ENCODE measurements around the gene FBXO24.
"Not testable (repeated sequence)": the region's sequence is repeated elsewhere in the genome, so short reads cannot be mapped to it uniquely, and the experiment has no call there.

FBXO24 gene

DNA sequence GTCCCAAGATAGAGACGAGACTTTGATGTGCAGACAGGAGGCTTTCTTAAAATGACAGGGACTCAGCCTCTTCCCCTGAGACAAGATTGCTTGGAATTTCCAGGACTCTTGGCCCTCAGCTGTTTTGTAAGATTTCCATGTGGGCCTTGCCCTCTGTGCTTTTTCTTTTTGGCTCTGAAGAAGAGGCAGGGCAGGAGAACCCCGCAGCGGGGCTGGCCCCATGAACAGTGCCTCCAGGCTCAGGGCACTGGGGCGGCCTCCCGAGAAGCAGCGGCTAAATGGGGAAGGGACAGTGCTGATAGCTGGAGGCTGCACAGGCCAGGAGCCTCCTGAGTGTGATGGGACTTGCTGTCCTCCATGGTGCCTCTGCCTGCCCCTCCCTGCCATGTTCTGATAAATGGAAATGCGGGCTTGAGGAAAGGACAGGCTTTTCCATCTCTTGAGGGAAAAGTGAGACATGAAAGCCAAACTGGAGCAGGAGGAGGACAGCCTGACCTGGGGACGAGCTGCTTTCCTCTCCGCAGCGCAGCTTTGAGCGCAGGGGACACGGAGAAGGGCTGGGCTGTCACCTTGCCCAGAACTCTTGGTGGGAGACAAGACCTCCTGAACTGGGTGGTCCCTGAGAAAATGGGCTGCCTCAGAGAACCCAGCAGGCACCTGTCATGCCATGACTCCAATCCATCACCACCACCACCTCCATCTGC lies 24.5 kb upstream of the FBXO24 start:
- TF ChIP-seq, protein P1, sequence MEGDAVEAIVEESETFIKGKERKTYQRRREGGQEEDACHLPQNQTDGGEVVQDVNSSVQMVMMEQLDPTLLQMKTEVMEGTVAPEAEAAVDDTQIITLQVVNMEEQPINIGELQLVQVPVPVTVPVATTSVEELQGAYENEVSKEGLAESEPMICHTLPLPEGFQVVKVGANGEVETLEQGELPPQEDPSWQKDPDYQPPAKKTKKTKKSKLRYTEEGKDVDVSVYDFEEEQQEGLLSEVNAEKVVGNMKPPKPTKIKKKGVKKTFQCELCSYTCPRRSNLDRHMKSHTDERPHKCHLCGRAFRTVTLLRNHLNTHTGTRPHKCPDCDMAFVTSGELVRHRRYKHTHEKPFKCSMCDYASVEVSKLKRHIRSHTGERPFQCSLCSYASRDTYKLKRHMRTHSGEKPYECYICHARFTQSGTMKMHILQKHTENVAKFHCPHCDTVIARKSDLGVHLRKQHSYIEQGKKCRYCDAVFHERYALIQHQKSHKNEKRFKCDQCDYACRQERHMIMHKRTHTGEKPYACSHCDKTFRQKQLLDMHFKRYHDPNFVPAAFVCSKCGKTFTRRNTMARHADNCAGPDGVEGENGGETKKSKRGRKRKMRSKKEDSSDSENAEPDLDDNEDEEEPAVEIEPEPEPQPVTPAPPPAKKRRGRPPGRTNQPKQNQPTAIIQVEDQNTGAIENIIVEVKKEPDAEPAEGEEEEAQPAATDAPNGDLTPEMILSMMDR (IDR thresholded peaks at IDR 0.05; ENCODE audit: low read depth, low read length), result no peak
- no peak for DNase-seq (ENCODE audit: low read depth in 2 of 2)
- no peak overlapping the region for H3K4me3 ChIP-seq (replicated peaks in 1 of 2; ENCODE audit: low read depth in 2 of 2, low read length in 2 of 2)

DNA sequence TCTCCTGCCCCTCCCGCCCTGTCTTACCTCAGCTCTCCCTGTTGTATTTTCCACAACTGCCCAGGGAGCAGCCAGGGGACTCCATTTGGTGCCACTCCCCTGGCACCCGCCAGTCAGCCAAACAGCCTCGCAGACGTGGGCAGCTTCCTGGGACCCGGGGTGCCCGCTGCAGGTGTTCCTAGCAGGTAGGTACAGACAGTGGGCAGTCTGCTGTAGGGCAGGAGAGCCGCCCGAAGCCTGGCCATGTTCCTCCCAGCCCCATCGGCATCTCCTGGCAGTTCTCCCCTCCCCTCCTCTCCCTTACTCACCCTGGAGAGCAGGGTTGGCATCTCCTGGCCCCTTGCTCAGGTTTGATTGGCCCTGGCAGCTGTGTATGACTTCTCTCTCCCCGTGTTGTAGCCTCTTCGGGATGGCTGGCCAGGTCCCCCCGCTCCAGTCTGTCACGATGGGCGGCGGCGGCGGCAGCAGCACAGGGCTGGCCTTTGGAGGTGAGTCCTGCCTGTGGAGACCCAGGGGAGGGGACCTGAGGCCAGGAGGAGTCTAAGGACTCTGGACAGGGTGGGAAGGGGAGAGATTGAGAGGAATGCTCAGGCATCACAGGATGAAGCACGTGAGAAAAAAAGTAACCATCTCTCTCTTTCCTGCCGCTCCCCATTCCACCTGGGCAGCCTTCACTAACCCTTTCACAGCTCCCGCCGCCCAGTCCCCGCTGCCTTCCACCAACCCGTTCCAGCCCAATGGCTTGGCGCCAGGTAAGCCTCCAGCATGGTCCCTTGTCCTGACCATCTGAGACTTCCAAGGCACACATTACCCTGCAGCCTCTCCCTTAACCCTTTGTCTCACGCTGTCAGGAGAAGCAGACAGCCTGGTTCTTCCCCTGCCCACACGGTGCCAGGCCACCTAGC lies 23.7 kb upstream of the FBXO24 start:
- H3K4me3 ChIP-seq (replicated peaks in 1 of 2; ENCODE audit: low read depth in 2 of 2, low read length in 2 of 2), result no peak overlapping the region
- DNase-seq (ENCODE audit: low read depth in 2 of 2), result no peak
- TF ChIP-seq, protein P1 (IDR thresholded peaks at IDR 0.05; ENCODE audit: low read depth, low read length), result no peak

DNA sequence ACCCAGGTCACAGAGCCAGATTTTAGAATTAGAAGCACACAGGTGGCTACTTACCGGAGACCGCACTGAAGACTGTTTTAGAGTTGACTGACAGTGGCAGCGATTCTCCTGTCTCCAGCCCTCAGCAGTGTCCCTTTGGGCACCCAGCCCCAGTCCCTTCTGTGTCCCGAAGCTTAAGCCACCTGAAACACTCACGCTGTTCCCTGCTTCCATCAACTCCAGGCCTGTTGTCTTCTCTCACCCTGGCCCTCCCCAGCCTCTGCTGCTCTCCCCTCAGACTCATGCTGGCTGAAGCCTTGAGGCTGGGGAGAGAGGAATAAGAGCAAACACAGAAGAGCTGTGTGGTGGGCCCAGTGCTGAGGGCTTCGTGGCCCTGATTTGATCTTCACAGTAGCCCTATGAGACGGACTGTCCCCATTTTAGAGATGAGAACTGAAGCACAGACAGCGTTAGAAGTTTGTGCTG lies 23.0 kb upstream of the FBXO24 start:
- H3K4me3 ChIP-seq (replicated peaks in 1 of 2; ENCODE audit: low read depth in 2 of 2, low read length in 2 of 2), result no peak overlapping the region
- no peak for DNase-seq (ENCODE audit: low read depth in 2 of 2)
- TF ChIP-seq, protein P1 (IDR thresholded peaks at IDR 0.05; ENCODE audit: low read depth, low read length), result no peak

DNA sequence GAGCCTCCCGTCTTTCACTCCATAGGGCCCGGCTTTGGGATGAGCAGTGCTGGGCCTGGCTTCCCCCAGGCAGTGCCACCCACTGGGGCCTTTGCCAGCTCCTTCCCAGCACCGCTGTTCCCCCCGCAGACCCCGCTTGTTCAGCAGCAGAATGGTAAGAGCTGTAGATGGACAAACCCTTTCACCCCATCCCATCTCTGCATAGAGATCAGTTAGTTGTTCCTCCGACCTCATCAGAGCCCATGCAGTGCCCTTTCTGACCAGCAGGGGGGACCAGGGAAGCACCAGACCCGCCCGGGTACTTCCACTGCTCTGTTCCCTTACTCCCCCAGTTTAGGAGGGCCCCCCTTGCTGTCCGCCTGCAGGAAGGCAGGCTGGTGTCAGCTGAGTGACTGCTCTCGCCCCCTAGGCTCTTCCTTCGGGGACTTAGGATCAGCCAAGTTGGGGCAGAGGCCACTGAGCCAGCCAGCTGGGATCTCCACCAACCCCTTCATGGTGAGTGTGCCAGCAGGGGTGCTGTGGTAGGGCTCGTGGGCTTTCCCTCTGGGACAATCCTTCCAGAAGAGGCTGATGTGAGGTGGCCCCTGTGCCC lies 22.2 kb upstream of the FBXO24 start:
- H3K4me3 ChIP-seq (replicated peaks in 1 of 2; ENCODE audit: low read depth in 2 of 2, low read length in 2 of 2), result no peak overlapping the region
- peak; percentile 80 to 82 for DNase-seq (ENCODE audit: low read depth in 2 of 2)
- TF ChIP-seq, protein P1 (IDR thresholded peaks at IDR 0.05; ENCODE audit: low read depth, low read length), result peak; percentile 99

DNA sequence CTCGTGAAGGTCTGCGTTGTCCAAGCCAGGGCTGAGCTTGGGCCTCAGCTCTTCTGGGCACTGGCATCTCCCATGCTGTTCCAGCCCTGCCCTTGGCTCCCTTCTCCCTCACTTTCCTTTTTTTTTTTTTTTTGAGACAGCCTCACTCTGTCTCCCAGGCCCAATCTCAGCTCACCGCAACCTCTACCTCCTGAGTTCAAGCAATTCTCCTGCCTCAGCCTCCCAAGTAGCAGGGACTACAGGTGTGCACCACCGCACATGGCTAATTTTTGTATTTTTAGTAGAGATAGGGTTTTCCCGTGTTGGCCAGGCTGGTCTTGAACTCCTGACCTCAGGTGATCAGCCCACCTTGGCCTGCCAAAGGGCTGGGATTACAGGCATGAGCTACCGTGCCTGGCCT lies 21.7 kb upstream of the FBXO24 start:
- H3K4me3 ChIP-seq (replicated peaks in 1 of 2; ENCODE audit: low read depth in 2 of 2, low read length in 2 of 2), result not testable (repeated sequence)

DNA sequence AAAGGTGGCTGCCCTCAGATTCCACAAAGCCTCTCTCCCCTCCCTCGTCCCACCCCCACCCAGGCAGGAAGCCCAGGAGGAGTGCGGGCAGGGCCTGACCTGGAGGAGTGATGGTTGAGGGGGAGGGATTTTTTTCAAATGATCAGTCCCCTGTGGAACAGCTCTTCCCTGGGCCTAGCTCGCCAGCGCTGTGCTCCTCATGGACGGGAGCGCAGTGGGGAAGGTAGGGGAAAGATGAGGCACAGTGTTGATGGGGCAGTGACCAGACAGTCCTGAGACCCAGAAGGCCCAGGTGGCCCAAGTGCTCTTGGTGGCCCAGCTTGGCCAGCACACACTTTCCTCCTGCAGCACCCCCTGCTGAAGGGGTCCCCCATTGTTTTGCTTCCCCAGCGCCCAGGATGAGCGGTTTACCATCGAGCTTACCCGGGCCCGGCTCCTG lies 21.0 kb upstream of the FBXO24 start:
- TF ChIP-seq, protein P1 (IDR thresholded peaks at IDR 0.05; ENCODE audit: low read depth, low read length), result no peak
- DNase-seq (ENCODE audit: low read depth in 2 of 2), result no peak
- no peak overlapping the region for H3K4me3 ChIP-seq (replicated peaks in 1 of 2; ENCODE audit: low read depth in 2 of 2, low read length in 2 of 2)

More for the DNA sequence above, 21.7 kb upstream of the FBXO24 start:
- DNase-seq (ENCODE audit: low read depth in 2 of 2), result not testable (repeated sequence)

Data from cardiac fibroblast (primary cell).